Epidermal melanocyte (primary cell): ENCODE measurements around the gene BANP.
"Not testable (repeated sequence)": the region's sequence is repeated elsewhere in the genome, so short reads cannot be mapped to it uniquely, and the experiment has no call there.

Experiments used
- DNase-seq: peaks from one replicate; pipeline ENCODE4 v3.0.0; 2011; ENCODE audit warnings: low spot score; ENCODE audit not compliant: insufficient read length

The BANP gene

GRCh38 chr16:88045361-88045760 is 94.1 kb downstream of the BANP start:
- DNase-seq: not testable (repeated sequence)

- DNase-seq: no peak
Observed at GRCh38 chr16:88045820-88046303, 94.6 kb downstream of the BANP start.

GRCh38 chr16:88047462-88047861 is 96.2 kb downstream of the BANP start:
- DNase-seq: no peak

- DNase-seq: no peak
Observed at GRCh38 chr16:88048985-88049384, 97.8 kb downstream of the BANP start.

- no peak for DNase-seq
Observed at GRCh38 chr16:88049561-88050545, 98.6 kb downstream of the BANP start.

GRCh38 chr16:88050952-88051660 is 99.9 kb downstream of the BANP start:
- no peak for DNase-seq

GRCh38 chr16:88052661-88053060 is 101.4 kb downstream of the BANP start:
- DNase-seq: no peak

GRCh38 chr16:88053479-88053878 is 102.2 kb downstream of the BANP start:
- DNase-seq: not testable (repeated sequence)

- no peak for DNase-seq
Observed at GRCh38 chr16:88055356-88055755, 104.1 kb downstream of the BANP start.

GRCh38 chr16:88056212-88056611 is 105.0 kb downstream of the BANP start:
- no peak for DNase-seq

- DNase-seq: no peak
Observed at GRCh38 chr16:88057656-88058055, 106.4 kb downstream of the BANP start.

- no peak for DNase-seq
Observed at GRCh38 chr16:88058136-88058535, 106.9 kb downstream of the BANP start.

- no peak for DNase-seq
Observed at GRCh38 chr16:88058817-88059216, 107.6 kb downstream of the BANP start.

- no peak for DNase-seq
Observed at GRCh38 chr16:88059701-88060386, 108.6 kb downstream of the BANP start.

GRCh38 chr16:88060524-88061219 is 109.4 kb downstream of the BANP start:
- DNase-seq: no peak

GRCh38 chr16:88061346-88062110 is 110.3 kb downstream of the BANP start:
- no peak for DNase-seq

GRCh38 chr16:88062341-88063210 is 111.3 kb downstream of the BANP start:
- DNase-seq: peak; percentile 84

GRCh38 chr16:88063211-88063773 is 112.1 kb downstream of the BANP start:
- peak; percentile 95 for DNase-seq
